ENCODE results near the gene APOA4. TPM values are rescaled to one million over a fixed set of nuclear protein-coding genes. Genes with fewer than 3 reads are reported as not detected.
"Not testable (repeated sequence)": the region's sequence is repeated elsewhere in the genome, so short reads cannot be mapped to it uniquely, and the experiment has no call there.

The APOA4 gene
- total RNA-seq, 2 experiments from 2014 or later = not detected

- Mint-ChIP-seq H3K27ac (no peak overlapping the region), H3K4me3 (no peak overlapping the region), H3K36me3 (ENCODE audit: low read depth) (no peaks in the 10 kb centered on the region), H3K4me1 (ENCODE audit: low read depth) (no peaks in the 10 kb centered on the region), H3K27me3 (peaks cover 4% of the 10 kb centered on the region), H3K9me3 (no peaks in the 10 kb centered on the region)
- TF ChIP-seq CTCF (IDR thresholded peaks at IDR 0.05) = no peak
- DNase-seq (no peak), ATAC-seq (no peak)
- intact Hi-C loops (cut with micrococcal nuclease) = no loop called here
- CTCF ChIA-PET = interaction anchor here (1.0 kb wide), 1 partner anchor 17 kb away, joined by 3 read pairs; the partner anchor contains the start of gene APOA5
- POLR2A ChIA-PET = no interaction called here
Measured at GRCh38 chr11:116807601-116808261, 15.4 kb downstream of the APOA4 start.

- POLR2A ChIA-PET = no interaction called here
- Mint-ChIP-seq H3K36me3 (ENCODE audit: low read depth) (no peaks in the 10 kb centered on the region), H3K9me3 (no peaks in the 10 kb centered on the region), H3K27ac (no peak overlapping the region), H3K4me3 (no peak overlapping the region), H3K27me3 (peaks cover 6% of the 10 kb centered on the region), H3K4me1 (ENCODE audit: low read depth) (no peaks in the 10 kb centered on the region)
- DNase-seq (no peak), ATAC-seq (no peak)
- TF ChIP-seq CTCF (IDR thresholded peaks at IDR 0.05) = no peak
- intact Hi-C loops (cut with micrococcal nuclease) = no loop called here
- CTCF ChIA-PET = interaction anchor here (1.0 to 3.0 kb wide), 2 partner anchors 13 to 32 kb away, joined by 3 to 11 read pairs; partner anchors contain the start of gene APOA5
Measured at GRCh38 chr11:116804001-116804400, 19.1 kb downstream of the APOA4 start.

GRCh38 chr11:116801662-116802061 is 21.4 kb downstream of the APOA4 start:
- H3K9me3 Mint-ChIP-seq; intact Hi-C loops (cut with micrococcal nuclease); H3K27me3 Mint-ChIP-seq; ATAC-seq; H3K36me3 Mint-ChIP-seq (ENCODE audit: low read depth); H3K4me3 Mint-ChIP-seq; H3K27ac Mint-ChIP-seq; POLR2A ChIA-PET; DNase-seq; H3K4me1 Mint-ChIP-seq (ENCODE audit: low read depth): not testable (repeated sequence)
- CTCF ChIA-PET = interaction anchor here (0.8 to 1.0 kb wide), 2 partner anchors 10 to 14 kb away, joined by 3 to 6 read pairs; partner anchors contain the start of genes APOA5 and ZPR1

GRCh38 chr11:116800610-116801009 is 22.5 kb downstream of the APOA4 start:
- Mint-ChIP-seq H3K4me1 (ENCODE audit: low read depth) (no peaks in the 10 kb centered on the region), H3K27ac (no peak overlapping the region), H3K27me3 (peaks cover 6% of the 10 kb centered on the region), H3K9me3 (no peaks in the 10 kb centered on the region), H3K4me3 (no peak overlapping the region), H3K36me3 (ENCODE audit: low read depth) (no peaks in the 10 kb centered on the region)
- ATAC-seq (no peak), DNase-seq (no peak)
- POLR2A ChIA-PET = interaction anchor here (1.1 kb wide), 1 partner anchor 14 kb away, joined by 3 read pairs; no protein-coding TSS in a partner anchor
- CTCF ChIA-PET = interaction anchor here (1.7 to 2.8 kb wide), 3 partner anchors 10 to 305 kb away, joined by 5 to 17 read pairs (median 10); partner anchors contain the start of gene APOA5
- TF ChIP-seq CTCF (IDR thresholded peaks at IDR 0.05) = no peak
- intact Hi-C loops (cut with micrococcal nuclease) = no loop called here

- POLR2A ChIA-PET = no interaction called here
- Mint-ChIP-seq H3K4me1 (ENCODE audit: low read depth) (no peaks in the 10 kb centered on the region), H3K27ac (no peak overlapping the region), H3K9me3 (no peaks in the 10 kb centered on the region), H3K36me3 (ENCODE audit: low read depth) (no peaks in the 10 kb centered on the region), H3K27me3 (peaks cover 5% of the 10 kb centered on the region), H3K4me3 (no peak overlapping the region)
- CTCF ChIA-PET = interaction anchor here (0.7 to 2.8 kb wide), 5 partner anchors 7 to 308 kb away, joined by 3 to 17 read pairs (median 5); partner anchors contain the start of gene APOA5
- ATAC-seq (no peak), DNase-seq (no peak)
- no peak for TF ChIP-seq CTCF (IDR thresholded peaks at IDR 0.05)
- intact Hi-C loops (cut with micrococcal nuclease) = no loop called here
Measured at GRCh38 chr11:116798368-116798767, 24.7 kb downstream of the APOA4 start.
